Loucy (cell line): ENCODE results near the gene SLC22A23.

Experiments
- CTCF ChIP-seq: fragments of 200-600 bp; sonication (generic); conservative IDR thresholded peaks from 2 replicates; pipeline ENCODE4 v1.5.1; 2014; ENCODE audit warnings: mild to moderate bottlenecking, antibody characterized with exemption, low read length
- EZH2phosphoT487 ChIP-seq: fragments of 200-600 bp; IDR thresholded peaks from 2 replicates; pipeline ENCODE4 v1.6.1; 2018; ENCODE audit warnings: antibody characterized with exemption, mild to moderate bottlenecking, moderate library complexity, borderline replicate concordance

GRCh38 chr6:3264356-3264755 lies 192.5 kb downstream of the SLC22A23 start:
- TF ChIP-seq CTCF (no peak), EZH2phosphoT487 (no peak)
